Endothelial cell of umbilical vein (primary cell): Measurements from ENCODE around the gene PDK3. TPM values are rescaled to one million over a fixed set of nuclear protein-coding genes. Genes with fewer than 3 reads are reported as not detected.

Experiments
- BruUV-seq: library from RNA; stranded (reverse); fragments of 400-500 nt; replicated peaks from 2 replicates; lab custom pipeline; 2021; lab: Mats Ljungman, UMichigan
- CTCF ChIA-PET: fragments of 300-600, 350-600 bp; sonication (Branson Sonifier 250); formaldehyde crosslinking; loops from one replicate; lab custom pipeline; 2021; ENCODE audit warnings: antibody characterized with exemption, inconsistent platforms; lab: Charles Lee
- POLR2A ChIA-PET: fragments of 300-600, 350-600 bp; sonication (Branson Sonifier 250); formaldehyde crosslinking; loops from one replicate; lab custom pipeline; 2021; ENCODE audit warnings: antibody characterized with exemption, inconsistent platforms; lab: Charles Lee
- DNase-seq: peaks from one replicate; pipeline ENCODE4 v3.0.0-alpha.2; 2011; ENCODE audit warnings: low read depth, low spot score
- FAIRE-seq: peaks from 2 replicates; lab custom pipeline; 2011; peaks lifted over from hg19 to GRCh38; lab: Jason Lieb, UNC
- H2AFZ ChIP-seq: 2 replicates; pipeline ENCODE4 v1.6.0; 2012; ENCODE audit warnings: low read depth, low read length, control low read depth, inconsistent platforms
- H3K27ac ChIP-seq: 2 replicates; pipeline ENCODE4 v1.5.1; 2011; ENCODE audit warnings: low read depth, mild to moderate bottlenecking, control low read depth, low read length, moderate library complexity; ENCODE audit not compliant: insufficient read depth
- H3K27me3 ChIP-seq, 2 experiments: 2 replicates each; pipeline versions ENCODE4 v1.6.0 to v1.6.1; 2011; ENCODE audit warnings: low read length in 2 of 2, mixed read lengths in 1 of 2; ENCODE audit not compliant: control insufficient read depth in 2 of 2, insufficient read depth in 2 of 2
- H3K36me3 ChIP-seq, 2 experiments: 2 replicates in 1 of 2; 3 replicates in 1 of 2; pipeline ENCODE4 v1.5.1; 2011; ENCODE audit warnings: low read length in 2 of 2, mild to moderate bottlenecking in 1 of 2, moderate library complexity in 1 of 2; ENCODE audit not compliant: control insufficient read depth in 2 of 2, insufficient read depth in 2 of 2; ENCODE audit errors: extremely low read depth in 1 of 2
- H3K4me1 ChIP-seq: 3 replicates; pipeline ENCODE4 v1.5.1; 2011; ENCODE audit warnings: mild to moderate bottlenecking, low read length; ENCODE audit not compliant: control insufficient read depth, insufficient read depth; ENCODE audit errors: extremely low read depth
- H3K4me2 ChIP-seq: 2 replicates; pipeline ENCODE4 v1.6.1; 2011; ENCODE audit warnings: low read length, control low read depth, mixed read lengths; ENCODE audit not compliant: insufficient read depth
- H3K4me3 ChIP-seq, 3 experiments: fragments of 200-600 bp in 1 of 3; sonication (generic), shearing (Covaris generic) in 1 of 3; replicated peaks in 1 of 3; 2 replicates each; pipeline ENCODE4 v1.5.1; 2011 to 2016; ENCODE audit warnings: control low read depth in 3 of 3, low read length in 3 of 3, mild to moderate bottlenecking in 2 of 3, inconsistent platforms in 1 of 3, low read depth in 1 of 3, moderate library complexity in 1 of 3; ENCODE audit not compliant: insufficient read depth in 1 of 3
- H3K79me2 ChIP-seq: 2 replicates; pipeline ENCODE4 v1.6.0; 2012; ENCODE audit warnings: low read length, inconsistent platforms; ENCODE audit not compliant: control insufficient read depth, insufficient read depth
- H3K9ac ChIP-seq: replicated peaks from 2 replicates; pipeline ENCODE3; 2011; ENCODE audit warnings: low read length, control low read depth; ENCODE audit not compliant: insufficient read depth; ENCODE audit errors: extremely low read depth
- H3K9me1 ChIP-seq: replicated peaks from 3 replicates; pipeline ENCODE4 v1.6.0; 2011; ENCODE audit warnings: mild to moderate bottlenecking, low read length; ENCODE audit not compliant: control insufficient read depth, insufficient read depth; ENCODE audit errors: extremely low read depth
- H3K9me3 ChIP-seq: replicated peaks from 2 replicates; pipeline ENCODE4 v1.5.1; 2012; ENCODE audit warnings: low read length, inconsistent platforms; ENCODE audit not compliant: control insufficient read depth, insufficient read depth
- H4K20me1 ChIP-seq: replicated peaks from 2 replicates; pipeline ENCODE3; 2011; ENCODE audit warnings: mild to moderate bottlenecking, low read length; ENCODE audit not compliant: control insufficient read depth, insufficient read depth; ENCODE audit errors: extremely low read depth
- CTCF ChIP-seq, 2 donors: IDR thresholded peaks; 1 replicate in 1 of 2; 2 replicates in 1 of 2; pipeline ENCODE4 v1.5.1; 2011; ENCODE audit warnings: low read length in 2 of 2, mild to moderate bottlenecking in 2 of 2, moderate library complexity in 2 of 2, control low read depth in 1 of 2, inconsistent platforms in 1 of 2, low read depth in 1 of 2; ENCODE audit not compliant: insufficient read depth in 1 of 2; ENCODE audit errors: extremely low read depth in 1 of 2
- EZH2 ChIP-seq: IDR thresholded peaks from 2 replicates; pipeline ENCODE4 v1.6.1; 2012; ENCODE audit warnings: borderline replicate concordance, low read depth, mild to moderate bottlenecking, moderate library complexity, low read length, inconsistent platforms; ENCODE audit not compliant: severe bottlenecking
- FOS ChIP-seq: IDR thresholded peaks from 2 replicates; pipeline ENCODE4 v1.6.1; 2011; ENCODE audit warnings: mild to moderate bottlenecking, low read length, moderate library complexity, borderline replicate concordance; ENCODE audit not compliant: insufficient read depth
- GATA2 ChIP-seq: IDR thresholded peaks from 2 replicates; pipeline ENCODE4 v1.7.0; 2011; ENCODE audit warnings: low read depth, mild to moderate bottlenecking, moderate library complexity, mixed read lengths, low read length; ENCODE audit not compliant: insufficient read length, insufficient read depth
- JUN ChIP-seq: IDR thresholded peaks from 2 replicates; pipeline ENCODE4 v1.6.1; 2011; ENCODE audit warnings: borderline replicate concordance, low read depth; ENCODE audit not compliant: insufficient read length, insufficient read depth
- MAX ChIP-seq: IDR thresholded peaks from 2 replicates; pipeline ENCODE4 v1.6.1; 2011; ENCODE audit not compliant: insufficient read depth, insufficient read length
- MYC ChIP-seq: IDR thresholded peaks from one replicate; pipeline ENCODE4 v1.6.1; 2011; ENCODE audit warnings: mild to moderate bottlenecking, low read depth, low read length
- POLR2A ChIP-seq: IDR thresholded peaks from 2 replicates; pipeline ENCODE4 v1.6.1; 2012; ENCODE audit warnings: low read depth, mild to moderate bottlenecking, control low read depth, low read length
- POLR2AphosphoS5 ChIP-seq: IDR thresholded peaks from 2 replicates; pipeline ENCODE4 v1.6.1; 2012; ENCODE audit warnings: low read depth, mild to moderate bottlenecking, control low read depth, low read length, moderate library complexity; ENCODE audit not compliant: insufficient read depth
- dilution Hi-C: fragments of 300-500 bp; cut with MboI; formaldehyde crosslinking; loops from one replicate; pipeline ENCODE4 v1.15.0; 2019; ENCODE audit warnings: low sequenced_read_pairs; ENCODE audit not compliant: extremely low pct_ligation_motif_present
- intact Hi-C: fragments of 100-400 bp; cut with micrococcal nuclease; formaldehyde crosslinking; loops from one replicate; pipeline ENCODE4 v1.10.0; 2022
- polyA plus RNA-seq, 4 experiments: library from polyadenylated mRNA; depleted of rRNA in 3 of 4; stranded (reverse) in 3 of 4; unstranded in 1 of 4; fragments of >200 nt; gene quantifications; 2 replicates each; pipeline versions ENCODE4 v1.2.1 to v1.2.3, GENCODE V29; 2011 to 2012; ENCODE audit warnings: missing spikeins in 1 of 4
- total RNA-seq: library from RNA; stranded (reverse); gene quantifications from 2 replicates; pipeline ENCODE4 v1.2.3, GENCODE V29; 2021

Gene PDK3
- total and polyA plus RNA-seq, 2 donors (not counting 3 experiments of a cell fraction or from before 2014, with no cell fraction given), result 3.0 to 5.9 TPM

GRCh38 chrX:24427747-24428019 lies 37.4 kb upstream of the PDK3 start:
- Histone ChIP-seq H3K36me3 (no peaks in the 10 kb centered on the region), H3K79me2 (no peaks in the 10 kb centered on the region), H3K27me3 (no peaks in the 10 kb centered on the region), H3K4me3 (no peak overlapping the region), H4K20me1 (no peaks in the 10 kb centered on the region), H3K27ac (no peak overlapping the region), H3K9ac (no peak overlapping the region), H3K4me1 (peaks cover 11% of the 10 kb centered on the region), H2AFZ (peak overlapping the region; percentile 38), H3K9me1 (no peaks in the 10 kb centered on the region), H3K4me2 (no peak overlapping the region), H3K9me3 (no peaks in the 10 kb centered on the region)
- no peak for DNase-seq
- POLR2A ChIA-PET, result no interaction called here
- intact Hi-C loops (loop anchor here (2.0 kb wide), 1 partner anchor 37 kb away; the partner anchor contains the start of gene PDK3), dilution Hi-C loops (no loop called here)
- no TSS peak for BruUV-seq
- TF ChIP-seq GATA2 (no peak), POLR2A (no peak), MYC (no peak), POLR2AphosphoS5 (no peak), CTCF (IDR thresholded peaks at IDR 0.05; ENCODE audit: extremely low read depth in 1 of 2, insufficient read depth in 1 of 2, low read depth in 1 of 2, low read length in 2 of 2) (no peak), FOS (no peak), JUN (no peak), MAX (no peak), EZH2 (no peak)
- CTCF ChIA-PET, result no interaction called here
- FAIRE-seq, result no peak
